Vagina (tissue), 2 donors: ENCODE measurements around the gene TES. TPM values are rescaled to one million over a fixed set of nuclear protein-coding genes. Genes with fewer than 3 reads are reported as not detected.
A peak's percentile ranks its signal among the peaks of the same experiment; 100 is the strongest.

Experiments used
- DNase-seq, 2 donors: peaks; one replicate each; pipeline ENCODE4 v3.0.0-alpha.2; 2017; ENCODE audit errors: extremely low spot score in 2 of 2
- H3K27ac ChIP-seq: fragments of 200-600 bp; sonication (generic); one replicate; pipeline ENCODE4 v1.5.1; 2019
- H3K27me3 ChIP-seq: fragments of 200-600 bp; sonication (generic); one replicate; pipeline ENCODE4 v1.5.1; 2019
- H3K36me3 ChIP-seq, 2 donors: fragments of 200-600 bp; sonication (generic); one replicate each; pipeline ENCODE4 v1.5.1; 2017 to 2019
- H3K4me1 ChIP-seq: fragments of 200-600 bp; sonication (generic); one replicate; pipeline ENCODE4 v1.5.1; 2019
- H3K4me3 ChIP-seq, 2 donors: fragments of 200-600 bp; sonication (generic); 1 replicate in 1 of 2; 2 replicates in 1 of 2; pipeline ENCODE4 v1.5.1; 2016 to 2019
- H3K9me3 ChIP-seq: fragments of 200-600 bp; sonication (generic); one replicate; pipeline ENCODE4 v1.5.1; 2019
- POLR2A ChIP-seq, 2 donors: fragments of 450-650 bp; IDR thresholded peaks; one replicate each; pipeline ENCODE4 v1.6.1; 2017; ENCODE audit warnings: antibody characterized with exemption in 2 of 2, mild to moderate bottlenecking in 2 of 2, moderate library complexity in 2 of 2
- POLR2AphosphoS5 ChIP-seq, 2 donors: sonication (generic); formaldehyde crosslinking; IDR thresholded peaks; one replicate each; pipeline ENCODE4 v1.9.0; 2017; ENCODE audit warnings: antibody characterized with exemption in 2 of 2, mild to moderate bottlenecking in 2 of 2, low read depth in 1 of 2; ENCODE audit not compliant: insufficient read depth in 1 of 2
- intact Hi-C: fragments of 100-400 bp; cut with DNase I; formaldehyde crosslinking; loops from one replicate; pipeline ENCODE4 v1.15.1; 2023
- total RNA-seq: library from RNA; depleted of rRNA; stranded (reverse); fragments of >200 nt; gene quantifications from one replicate; pipeline ENCODE4 v1.2.3, GENCODE V29; 2016
- TF ChIP-seq, protein P1 (sequence below), 3 experiments: fragments of 450-650 bp in 2 of 3; fragments of 200-600 bp in 1 of 3; sonication (generic) in 1 of 3; IDR thresholded peaks; one replicate each; pipeline ENCODE4 v1.5.1; 2017 to 2019; ENCODE audit warnings: antibody characterized with exemption in 3 of 3, mild to moderate bottlenecking in 2 of 3, moderate library complexity in 2 of 3

Gene TES
- total RNA-seq, 1 donor from 2014 or later: 87.7 TPM

DNA sequence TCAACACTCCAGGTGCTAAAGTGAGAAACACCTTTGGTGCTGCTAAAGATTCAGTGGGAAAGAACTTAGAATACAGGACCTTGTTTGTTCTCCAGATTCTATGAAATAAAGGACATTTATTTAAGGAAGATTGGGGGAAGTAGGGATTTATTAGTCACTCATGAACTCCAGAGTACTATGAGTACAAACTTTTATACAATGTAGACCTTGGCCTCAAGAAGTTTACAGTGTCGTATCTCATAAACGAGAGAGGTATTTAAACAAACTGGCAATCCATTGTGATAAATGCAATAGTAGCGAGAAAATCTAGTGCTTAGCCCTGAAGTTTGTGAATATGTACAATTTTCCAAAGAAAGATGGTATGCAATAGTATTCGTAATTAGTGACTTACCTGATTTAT, 59.1 kb downstream of the TES start:
- no peaks in the 10 kb centered on the region for H3K27me3 ChIP-seq
- peaks cover 27% of the 10 kb centered on the region for H3K4me1 ChIP-seq
- H3K9me3 ChIP-seq: no peaks in the 10 kb centered on the region
- TF ChIP-seq POLR2AphosphoS5 (IDR thresholded peaks at IDR 0.05; ENCODE audit: insufficient read depth in 1 of 2, low read depth in 1 of 2) (no peak), POLR2A (IDR thresholded peaks at IDR 0.05) (no peak)
- TF ChIP-seq, protein P1, sequence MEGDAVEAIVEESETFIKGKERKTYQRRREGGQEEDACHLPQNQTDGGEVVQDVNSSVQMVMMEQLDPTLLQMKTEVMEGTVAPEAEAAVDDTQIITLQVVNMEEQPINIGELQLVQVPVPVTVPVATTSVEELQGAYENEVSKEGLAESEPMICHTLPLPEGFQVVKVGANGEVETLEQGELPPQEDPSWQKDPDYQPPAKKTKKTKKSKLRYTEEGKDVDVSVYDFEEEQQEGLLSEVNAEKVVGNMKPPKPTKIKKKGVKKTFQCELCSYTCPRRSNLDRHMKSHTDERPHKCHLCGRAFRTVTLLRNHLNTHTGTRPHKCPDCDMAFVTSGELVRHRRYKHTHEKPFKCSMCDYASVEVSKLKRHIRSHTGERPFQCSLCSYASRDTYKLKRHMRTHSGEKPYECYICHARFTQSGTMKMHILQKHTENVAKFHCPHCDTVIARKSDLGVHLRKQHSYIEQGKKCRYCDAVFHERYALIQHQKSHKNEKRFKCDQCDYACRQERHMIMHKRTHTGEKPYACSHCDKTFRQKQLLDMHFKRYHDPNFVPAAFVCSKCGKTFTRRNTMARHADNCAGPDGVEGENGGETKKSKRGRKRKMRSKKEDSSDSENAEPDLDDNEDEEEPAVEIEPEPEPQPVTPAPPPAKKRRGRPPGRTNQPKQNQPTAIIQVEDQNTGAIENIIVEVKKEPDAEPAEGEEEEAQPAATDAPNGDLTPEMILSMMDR (IDR thresholded peaks at IDR 0.05): no peak
- H3K4me3 ChIP-seq: no peak overlapping the region
- intact Hi-C loops: no loop called here
- no peaks in the 10 kb centered on the region for H3K36me3 ChIP-seq
- no peak for DNase-seq
- no peak overlapping the region for H3K27ac ChIP-seq

DNA sequence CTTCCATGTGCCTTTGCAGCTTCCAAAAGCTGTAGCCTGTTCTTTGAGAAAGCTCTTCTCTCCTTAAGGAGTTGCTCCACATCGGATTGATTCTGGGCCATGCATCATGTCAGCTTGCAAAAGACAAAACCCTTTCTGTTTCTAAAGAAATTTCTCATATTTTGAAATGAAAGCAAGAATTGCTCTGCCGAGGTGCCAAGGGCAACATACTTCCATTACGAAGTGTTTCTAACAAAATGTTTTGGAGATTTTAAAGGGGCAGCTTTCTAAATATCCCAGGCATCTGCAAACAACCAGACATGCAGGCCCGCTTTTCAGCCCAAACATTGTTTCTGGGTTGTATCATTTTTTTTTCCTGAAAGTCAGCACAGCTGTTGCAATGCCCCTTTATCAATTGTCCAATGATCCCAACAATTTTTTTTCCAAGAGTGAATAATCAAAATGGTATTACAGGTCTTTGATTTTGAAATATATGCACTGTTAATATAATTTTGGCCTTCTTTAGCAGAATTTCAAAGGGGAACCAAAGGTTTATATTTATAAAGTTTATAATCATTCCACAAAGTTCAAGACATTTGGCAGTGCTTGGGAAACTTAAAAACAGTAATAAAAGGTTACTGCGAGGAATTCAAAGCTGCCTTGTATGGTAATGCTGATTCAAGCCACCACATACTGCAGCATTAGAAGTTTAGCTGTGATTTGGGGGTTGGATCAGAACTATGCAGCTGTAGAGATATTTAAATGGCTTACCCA, 61.0 kb downstream of the TES start:
- H3K27me3 ChIP-seq: no peaks in the 10 kb centered on the region
- H3K36me3 ChIP-seq: no peaks in the 10 kb centered on the region
- peaks cover 27% of the 10 kb centered on the region for H3K4me1 ChIP-seq
- TF ChIP-seq POLR2A (IDR thresholded peaks at IDR 0.05) (no peak), POLR2AphosphoS5 (IDR thresholded peaks at IDR 0.05; ENCODE audit: insufficient read depth in 1 of 2, low read depth in 1 of 2) (no peak)
- TF ChIP-seq, protein P1 (IDR thresholded peaks at IDR 0.05): no peak
- DNase-seq: no peak
- no peaks in the 10 kb centered on the region for H3K9me3 ChIP-seq
- H3K27ac ChIP-seq: peak overlapping the region; percentile 31
- intact Hi-C loops: loop anchor here (2.0 kb wide), 1 partner anchor 255 kb away; no protein-coding TSS in a partner anchor
- H3K4me3 ChIP-seq: no peak overlapping the region

DNA sequence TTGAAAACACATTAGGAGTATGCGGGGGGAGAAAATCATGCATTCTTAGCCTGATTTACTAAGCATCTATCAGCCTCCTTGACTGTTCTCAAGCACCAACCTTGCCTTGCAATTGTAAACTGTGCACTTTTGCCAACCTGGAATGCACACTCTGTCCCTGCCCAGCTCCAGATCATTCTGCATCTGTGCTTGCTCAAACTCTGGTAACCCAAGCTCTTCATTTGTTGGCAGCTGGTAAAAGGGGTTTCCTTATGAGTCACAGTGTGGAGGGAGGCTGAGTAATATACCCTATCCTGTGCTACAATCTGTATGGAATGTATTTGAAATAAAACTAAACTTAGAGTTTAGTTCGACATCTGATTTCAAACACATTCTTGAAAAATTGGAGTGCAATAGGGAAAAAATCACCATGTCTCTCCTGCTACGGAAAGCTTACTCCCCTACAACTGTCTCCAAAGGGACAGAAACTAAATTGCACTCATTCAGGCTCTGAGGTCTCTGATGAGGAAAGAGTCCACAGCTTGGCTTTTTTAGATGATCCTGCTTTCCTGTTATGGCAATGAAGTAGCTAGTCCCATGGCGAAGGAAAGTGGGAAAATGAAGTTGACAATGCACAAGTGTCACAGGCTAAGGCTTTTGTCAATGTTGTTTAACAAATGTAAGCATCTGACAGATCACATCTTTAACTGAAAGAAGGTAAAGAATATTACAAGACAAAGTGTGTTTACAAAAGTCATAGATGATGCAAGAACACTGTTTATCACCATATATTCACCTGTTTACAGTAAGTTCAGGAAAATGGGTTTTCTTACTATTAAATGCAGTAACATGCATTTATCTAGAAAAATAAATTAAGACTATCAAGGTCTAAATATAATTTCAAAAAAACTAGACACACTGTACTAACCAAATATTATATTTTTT, 61.9 kb downstream of the TES start:
- Histone ChIP-seq H3K9me3 (no peaks in the 10 kb centered on the region), H3K4me1 (peaks cover 27% of the 10 kb centered on the region), H3K27ac (peak overlapping the region; percentile 31), H3K4me3 (peak overlapping the region in 1 of 2 donors; percentile 11), H3K36me3 (no peaks in the 10 kb centered on the region), H3K27me3 (no peaks in the 10 kb centered on the region)
- no peak for DNase-seq
- intact Hi-C loops: loop anchor here (2.0 kb wide), 1 partner anchor 255 kb away; no protein-coding TSS in a partner anchor
- TF ChIP-seq POLR2A (IDR thresholded peaks at IDR 0.05) (no peak), POLR2AphosphoS5 (IDR thresholded peaks at IDR 0.05; ENCODE audit: insufficient read depth in 1 of 2, low read depth in 1 of 2) (peak; percentile 14 to 66)
- TF ChIP-seq, protein P1 (IDR thresholded peaks at IDR 0.05): no peak

DNA sequence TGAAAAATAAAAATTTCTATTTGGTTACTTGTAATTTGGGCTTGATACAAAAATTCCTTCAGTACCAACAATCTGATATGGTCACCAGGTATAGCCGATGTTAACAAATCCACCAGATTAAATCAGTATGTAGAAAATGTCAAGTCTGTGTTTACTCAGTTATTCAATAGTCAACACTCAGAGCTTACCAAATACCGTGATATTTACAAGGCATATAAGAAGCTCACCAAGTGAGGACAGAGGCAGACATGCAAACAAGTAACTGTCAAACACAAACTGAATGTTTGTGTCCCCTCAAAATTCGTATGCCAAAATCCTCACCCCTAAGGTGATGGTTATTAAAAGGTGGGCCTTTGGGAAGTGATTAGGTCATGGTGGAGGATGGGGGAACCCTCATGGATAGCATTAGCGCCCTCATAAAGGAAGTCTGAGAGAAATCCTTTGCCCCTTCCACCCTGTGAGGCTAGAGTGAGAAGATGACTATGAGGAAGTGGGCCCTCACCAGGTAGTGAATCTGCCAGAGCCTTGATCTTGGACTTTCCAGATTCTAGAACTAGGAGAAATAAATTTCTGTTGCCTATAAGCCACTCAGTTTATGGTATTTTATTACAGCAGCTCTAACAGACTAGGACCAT, 63.1 kb downstream of the TES start:
- H3K27me3 ChIP-seq: no peaks in the 10 kb centered on the region
- intact Hi-C loops: no loop called here
- H3K36me3 ChIP-seq: no peaks in the 10 kb centered on the region
- TF ChIP-seq POLR2AphosphoS5 (IDR thresholded peaks at IDR 0.05; ENCODE audit: insufficient read depth in 1 of 2, low read depth in 1 of 2): no peak
- TF ChIP-seq POLR2A (IDR thresholded peaks at IDR 0.05): no peak
- TF ChIP-seq, protein P1 (IDR thresholded peaks at IDR 0.05): no peak
- no peaks in the 10 kb centered on the region for H3K9me3 ChIP-seq
- H3K4me3 ChIP-seq: no peak overlapping the region
- peak overlapping the region; percentile 47 for H3K27ac ChIP-seq
- no peak for DNase-seq
- H3K4me1 ChIP-seq: peaks cover 27% of the 10 kb centered on the region
